ENCODE results near the gene GALT.

Gene GALT

DNA sequence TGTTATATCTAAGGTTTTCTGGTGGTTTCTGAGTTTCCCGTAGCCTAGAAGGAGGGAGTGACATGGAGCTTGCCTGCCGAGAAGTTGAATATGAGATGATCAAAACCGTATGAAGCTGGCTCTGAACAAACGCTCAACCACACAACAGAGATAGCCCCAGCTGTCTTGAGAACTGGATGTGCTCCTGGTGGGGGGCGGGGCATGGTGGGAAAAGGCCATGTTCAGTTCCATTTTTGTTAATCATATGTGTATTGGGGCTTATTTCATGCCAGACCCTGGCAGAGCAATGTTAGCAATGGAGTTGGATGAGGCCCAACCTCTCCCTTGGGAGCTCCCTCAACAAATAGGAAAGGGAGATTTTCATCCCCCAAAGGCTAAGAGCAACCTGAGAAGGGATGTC is 39.8 kb downstream of the GALT start:
- DNase-seq = no peak

DNA sequence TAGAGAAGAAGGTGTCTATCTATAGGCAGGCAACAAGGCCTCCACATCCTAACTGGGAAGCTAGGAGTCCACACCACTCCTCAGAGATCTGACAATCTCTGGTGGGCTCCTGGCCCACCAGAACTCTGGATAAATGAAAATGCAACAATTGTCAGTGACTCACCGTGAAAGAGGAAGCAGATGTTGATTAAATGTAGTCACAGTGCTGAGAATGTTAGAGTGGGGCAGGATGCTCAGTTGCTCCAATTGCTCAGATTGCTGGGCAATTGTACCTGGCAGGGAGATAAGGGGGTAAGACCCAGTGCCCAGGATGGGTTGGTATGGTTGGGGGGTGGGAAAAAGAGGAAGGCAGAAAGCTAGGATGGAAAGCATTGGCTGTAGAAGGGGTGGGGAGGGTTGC is 40.3 kb downstream of the GALT start:
- DNase-seq = no peak

DNA sequence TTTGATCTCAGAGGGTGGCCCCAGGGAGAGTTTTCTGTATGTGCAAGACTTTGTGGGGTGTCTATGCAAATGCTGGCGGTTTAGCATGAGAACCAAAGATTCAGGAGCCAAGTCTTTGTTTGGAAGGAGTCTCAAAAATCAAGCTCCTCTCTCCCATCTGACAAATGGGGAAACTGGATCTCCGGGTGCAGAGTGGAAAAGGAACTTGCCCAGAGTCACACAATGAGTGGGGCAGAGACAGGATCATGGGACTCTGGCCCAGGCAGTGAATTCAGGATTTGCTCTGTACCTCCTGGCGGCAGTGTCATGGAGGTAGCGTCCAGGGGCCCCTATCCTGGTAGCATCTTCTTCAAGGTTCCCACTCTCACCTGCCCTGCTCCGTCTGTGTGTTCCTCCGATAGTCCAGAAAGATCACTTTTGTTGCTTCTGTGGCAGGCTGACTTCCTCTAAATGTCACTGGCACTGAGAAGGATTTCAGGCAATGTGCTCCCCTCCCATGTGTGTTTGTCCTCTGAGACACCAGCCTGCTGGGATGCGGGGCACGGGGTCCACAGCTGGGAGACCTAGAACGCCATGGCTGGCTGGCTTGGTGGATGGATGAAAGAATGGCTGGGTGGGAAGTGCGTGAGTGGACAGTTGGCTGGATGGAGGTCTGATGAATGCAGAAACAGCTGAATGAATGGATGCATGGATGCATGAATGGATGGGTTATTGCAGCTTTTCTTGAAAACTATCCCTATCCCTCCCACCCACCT is 41.0 kb downstream of the GALT start:
- no peak for DNase-seq

DNA sequence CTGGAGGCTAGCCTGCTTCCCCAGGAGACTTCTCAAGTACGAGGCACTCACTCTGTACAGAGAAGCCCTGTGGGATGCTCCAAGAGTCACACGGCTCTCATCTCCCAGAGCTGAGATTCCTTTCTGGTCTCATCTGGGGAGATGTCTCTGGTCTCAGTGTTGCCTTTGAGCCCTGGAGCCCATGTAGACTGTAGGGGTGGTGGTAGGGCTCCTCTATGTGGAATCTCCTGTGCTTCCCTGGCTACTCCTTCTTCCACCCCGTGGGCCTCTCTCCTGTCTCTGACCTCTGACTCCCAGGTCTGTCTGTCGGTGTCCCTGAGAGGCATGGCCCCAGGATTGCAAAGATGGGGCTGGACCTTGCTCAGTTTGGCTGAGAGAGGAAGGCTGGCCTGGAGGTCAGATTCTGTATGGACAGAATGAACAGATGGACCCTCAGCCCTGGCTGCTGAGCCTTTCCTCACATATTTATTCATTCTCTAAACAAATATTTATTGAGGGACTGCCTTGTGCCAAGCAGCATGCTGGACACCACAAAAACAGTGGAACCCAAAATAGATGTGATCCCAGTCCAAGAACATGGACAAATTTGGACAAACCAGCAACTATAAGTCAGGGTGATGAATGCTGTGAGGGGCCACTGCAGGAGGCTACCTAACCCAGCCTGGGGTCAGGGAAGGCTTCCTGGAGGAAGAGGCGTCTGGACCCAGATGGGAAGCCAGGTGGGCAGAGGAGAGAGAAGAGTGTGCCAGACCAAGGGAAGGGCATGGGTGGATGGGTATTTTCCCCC is 42.0 kb downstream of the GALT start:
- DNase-seq = no peak

DNA sequence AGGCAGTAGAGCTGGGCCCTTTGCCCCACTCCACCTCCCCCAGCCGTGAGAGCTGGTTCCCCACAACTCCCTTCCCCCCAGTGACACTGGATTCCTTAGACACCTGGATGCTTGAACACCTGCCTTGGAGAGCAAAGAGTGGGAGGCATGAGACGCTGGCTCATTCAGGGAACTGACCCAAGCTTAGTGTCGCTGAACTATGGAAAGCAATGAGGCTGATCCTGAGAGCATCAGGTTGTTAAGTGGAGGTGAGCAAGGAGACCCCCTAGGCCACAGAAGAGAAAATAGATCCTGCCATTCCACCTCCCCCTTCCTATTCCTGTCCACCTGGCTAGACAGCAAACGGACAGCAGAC is 42.6 kb downstream of the GALT start:
- DNase-seq = no peak

GRCh38 chr9:34689512-34689911 is 43.0 kb downstream of the GALT start:
- DNase-seq = no peak

GRCh38 chr9:34690983-34691935 is 44.8 kb downstream of the GALT start, which contains the start of gene CCL19:
CCL19 (minus strand) TSS chr9:34691276; CDS start chr9:34691139, 137 bp downstream.
- DNase-seq = no peak

DNA sequence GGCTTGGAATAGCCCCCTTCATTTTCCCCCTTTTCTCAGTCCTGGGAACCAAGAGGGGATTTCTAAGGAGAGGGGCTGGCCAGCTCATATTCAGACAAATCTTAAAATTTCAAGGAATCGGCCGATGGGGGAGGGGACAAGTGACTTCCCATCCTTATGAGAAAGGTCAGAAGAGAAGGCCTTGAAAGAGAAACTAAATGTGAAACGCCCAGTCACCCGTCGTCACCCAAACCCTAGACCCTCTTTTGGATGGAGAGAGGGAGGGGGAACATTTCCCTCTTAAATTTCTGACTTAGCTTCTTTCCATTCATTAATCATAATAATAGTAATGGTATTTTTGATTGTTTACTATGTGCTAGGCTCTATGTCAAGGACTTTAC is 45.5 kb downstream of the GALT start:
- no peak for DNase-seq

- no peak for DNase-seq
Observed at GRCh38 chr9:34693560-34693959, 47.1 kb downstream of the GALT start.

- DNase-seq = no peak
Observed at GRCh38 chr9:34694811-34695210, 48.3 kb downstream of the GALT start.

All from stimulated activated CD4-positive, alpha-beta T cell treated with anti-CD3 and anti-CD28 coated beads, Interleukin-4, amount 100 ng/mL, for 1 hour (primary cell).